ENCODE results near the gene MAN2A2.

DNA sequence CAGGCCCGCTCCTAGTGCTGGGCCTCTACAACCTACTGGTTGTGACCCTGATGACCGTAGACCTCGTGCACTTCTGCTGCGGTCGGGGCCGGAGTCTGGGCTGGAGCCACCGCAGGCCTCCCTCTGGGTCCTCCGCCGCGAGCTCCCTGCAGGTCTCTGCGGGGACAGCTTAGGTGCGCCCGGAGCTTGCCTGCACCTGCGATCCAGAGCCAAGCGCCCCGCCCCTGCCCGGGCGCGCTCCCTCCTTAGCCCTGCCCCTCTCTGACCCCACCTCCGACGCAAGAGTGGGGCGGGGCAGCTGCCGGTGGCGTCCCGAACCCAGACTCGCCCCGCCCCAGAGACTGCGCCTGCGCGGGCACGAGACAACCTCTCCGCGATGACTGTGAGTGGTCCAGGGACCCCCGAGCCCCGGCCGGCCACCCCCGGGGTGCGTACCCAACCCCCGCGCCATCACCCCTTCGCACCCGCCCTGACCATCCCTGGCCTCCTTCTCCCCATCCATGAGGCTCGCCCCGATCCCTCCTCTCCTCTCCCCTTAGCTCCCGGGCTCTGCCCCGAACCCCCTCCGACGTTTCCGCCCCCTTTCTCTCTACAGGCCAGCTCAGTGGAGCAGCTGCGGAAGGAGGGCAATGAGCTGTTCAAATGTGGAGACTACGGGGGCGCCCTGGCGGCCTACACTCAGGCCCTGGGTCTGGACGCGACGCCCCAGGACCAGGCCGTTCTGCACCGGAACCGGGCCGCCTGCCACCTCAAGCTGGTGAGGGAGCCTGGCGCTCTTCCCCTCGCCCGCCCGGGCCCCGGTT is 32.0 kb downstream of the MAN2A2 start, which contains the start of gene UNC45A:
- TF ChIP-seq, protein P1, sequence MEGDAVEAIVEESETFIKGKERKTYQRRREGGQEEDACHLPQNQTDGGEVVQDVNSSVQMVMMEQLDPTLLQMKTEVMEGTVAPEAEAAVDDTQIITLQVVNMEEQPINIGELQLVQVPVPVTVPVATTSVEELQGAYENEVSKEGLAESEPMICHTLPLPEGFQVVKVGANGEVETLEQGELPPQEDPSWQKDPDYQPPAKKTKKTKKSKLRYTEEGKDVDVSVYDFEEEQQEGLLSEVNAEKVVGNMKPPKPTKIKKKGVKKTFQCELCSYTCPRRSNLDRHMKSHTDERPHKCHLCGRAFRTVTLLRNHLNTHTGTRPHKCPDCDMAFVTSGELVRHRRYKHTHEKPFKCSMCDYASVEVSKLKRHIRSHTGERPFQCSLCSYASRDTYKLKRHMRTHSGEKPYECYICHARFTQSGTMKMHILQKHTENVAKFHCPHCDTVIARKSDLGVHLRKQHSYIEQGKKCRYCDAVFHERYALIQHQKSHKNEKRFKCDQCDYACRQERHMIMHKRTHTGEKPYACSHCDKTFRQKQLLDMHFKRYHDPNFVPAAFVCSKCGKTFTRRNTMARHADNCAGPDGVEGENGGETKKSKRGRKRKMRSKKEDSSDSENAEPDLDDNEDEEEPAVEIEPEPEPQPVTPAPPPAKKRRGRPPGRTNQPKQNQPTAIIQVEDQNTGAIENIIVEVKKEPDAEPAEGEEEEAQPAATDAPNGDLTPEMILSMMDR (IDR thresholded peaks at IDR 0.05), result no peak
- TF ChIP-seq POLR2A (IDR thresholded peaks at IDR 0.05) (peak; percentile 94), EP300 (IDR thresholded peaks at IDR 0.05; ENCODE audit: low read depth) (no peak), POLR2AphosphoS5 (IDR thresholded peaks at IDR 0.05) (peak; percentile 84 to 93 (median 91))
